Spleen (tissue), 11 donors: ENCODE results near the gene ADGRV1. TPM values are rescaled to one million over a fixed set of nuclear protein-coding genes. Genes with fewer than 3 reads are reported as not detected.

Experiments
- DNase-seq: peaks from one replicate; pipeline ENCODE4 v3.0.0-alpha.2; 2020
- H3K27ac ChIP-seq, 8 donors: fragments of 200-600 bp; sonication (generic) in 7 of 8; 1 replicate in 4 of 8; 2 replicates in 4 of 8; pipeline versions ENCODE4 v1.5.0 to v1.8.0; 2016 to 2021; ENCODE audit warnings: inconsistent platforms in 4 of 8, mild to moderate bottlenecking in 4 of 8, moderate library complexity in 1 of 8
- H3K27me3 ChIP-seq, 7 donors: fragments of 200-600 bp; sonication (generic) in 6 of 7; replicated peaks in 1 of 7; 1 replicate in 4 of 7; 2 replicates in 3 of 7; pipeline versions ENCODE4 v1.5.0 to v1.8.0; 2016 to 2021; ENCODE audit warnings: inconsistent platforms in 3 of 7, mild to moderate bottlenecking in 1 of 7
- H3K36me3 ChIP-seq, 6 donors: fragments of 200-600 bp; sonication (generic) in 5 of 6; 1 replicate in 4 of 6; 2 replicates in 2 of 6; pipeline versions ENCODE4 v1.5.0 to v1.8.0; 2016 to 2021; ENCODE audit warnings: inconsistent platforms in 2 of 6
- H3K4me1 ChIP-seq, 6 donors: fragments of 200-600 bp; sonication (generic) in 5 of 6; 1 replicate in 3 of 6; 2 replicates in 3 of 6; pipeline versions ENCODE4 v1.5.0 to v1.8.0; 2016 to 2021; ENCODE audit warnings: inconsistent platforms in 3 of 6
- H3K4me3 ChIP-seq, 8 donors: fragments of 200-600 bp; sonication (generic) in 7 of 8; 1 replicate in 4 of 8; 2 replicates in 4 of 8; pipeline versions ENCODE4 v1.5.0 to v1.8.0; 2016 to 2021; ENCODE audit warnings: inconsistent platforms in 4 of 8, mild to moderate bottlenecking in 4 of 8, moderate library complexity in 2 of 8
- H3K9me3 ChIP-seq, 8 donors: fragments of 200-600 bp; sonication (generic) in 7 of 8; 1 replicate in 4 of 8; 2 replicates in 4 of 8; pipeline versions ENCODE4 v1.5.0 to v1.8.0; 2016 to 2021; ENCODE audit warnings: inconsistent platforms in 4 of 8
- CTCF ChIP-seq, 11 experiments: fragments of 200-600 bp in 7 of 11; fragments of 450-650 bp in 4 of 11; sonication (generic) in 4 of 11; IDR thresholded peaks in 8 of 11; conservative IDR thresholded peaks in 3 of 11; 1 replicate in 7 of 11; 2 replicates in 4 of 11; pipeline versions ENCODE4 v1.4.0 to v1.8.0; 2016 to 2021; ENCODE audit warnings: antibody characterized with exemption in 11 of 11, inconsistent platforms in 4 of 11, mild to moderate bottlenecking in 1 of 11
- POLR2A ChIP-seq, 3 donors: fragments of 450-650 bp; IDR thresholded peaks; one replicate each; pipeline ENCODE4 v1.5.1; 2017; ENCODE audit warnings: antibody characterized with exemption in 3 of 3, mild to moderate bottlenecking in 1 of 3
- POLR2AphosphoS5 ChIP-seq, 3 donors: sonication (generic); formaldehyde crosslinking; IDR thresholded peaks; one replicate each; pipeline ENCODE4 v1.5.1; 2017; ENCODE audit warnings: antibody characterized with exemption in 3 of 3
- WGBS, 5 donors: extraction: QIAGEN DNeasy Blood & Tissue Kit in 3 of 5; methylation state at CpG; one replicate each; pipeline versions ENCODE4 v1.1.5 to v1.1.7; 2013 to 2018; 5-methylcytosine and 5-hydroxymethylcytosine counted together
- intact Hi-C: fragments of 100-400 bp; cut with DNase I; formaldehyde crosslinking; loops from one replicate; pipeline ENCODE4 v1.15.0; 2023; ENCODE audit warnings: low total_unique reads
- polyA plus RNA-seq, 3 donors: library from polyadenylated mRNA; stranded (reverse); fragments of 200-250 nt; gene quantifications; one replicate each; pipeline ENCODE4 v1.2.1, GENCODE V29; 2013
- total RNA-seq, 7 donors: library from RNA; depleted of rRNA in 3 of 7; stranded (reverse); fragments of >200 nt in 3 of 7; fragmentation: NEBNext Ultra II Directional in 4 of 7; extraction: Animal tissue kit (Norgen Biotek cat#: 25700) in 4 of 7; gene quantifications; one replicate each; pipeline versions ENCODE4 v1.1.0 to v1.2.1, GENCODE V29; 2016 to 2021
- donor health status: healthy with polysubstance abuse.
- donor health status: DM: no; HTN: no; CAD: no; lungs with moderate emphysema.
- donor health status: DM: no; HTN: no; CAD: no.
- donor health status: Bipolar disorder and iron deficiency.
- donor health status: healthy.
- donor health status: DM: no; HTN: no; CAD: no.
- donor health status: DM: yes; HTN: yes; CAD: no.

The ADGRV1 gene
- total and polyA plus RNA-seq, 10 donors: 0.08 to 0.69 (median 0.28) TPM; not detected in 3

GRCh38 chr5:91154338-91154737 is 595.7 kb downstream of the ADGRV1 start:
- Histone ChIP-seq H3K27ac (no peak overlapping the region), H3K9me3 (no peaks in the 10 kb centered on the region), H3K27me3 (no peaks in the 10 kb centered on the region), H3K4me1 (peaks cover 0 to 4% (median 0%) of the 10 kb centered on the region in 6 donors), H3K4me3 (no peak overlapping the region), H3K36me3 (no peaks in the 10 kb centered on the region)
- TF ChIP-seq POLR2A (IDR thresholded peaks at IDR 0.05) (no peak), POLR2AphosphoS5 (IDR thresholded peaks at IDR 0.05) (no peak), CTCF (IDR thresholded peaks at IDR 0.05 in 8 of 11, conservative IDR thresholded peaks at IDR 0.05 in 3 of 11) (no peak)
- DNase-seq: no peak
- intact Hi-C loops: no loop called here
- 82 to 97% (median 90%) methylated on average over 9 of the region's 9 CpGs for WGBS, 5 donors

GRCh38 chr5:91155274-91155673 is 596.7 kb downstream of the ADGRV1 start:
- WGBS, 5 donors: 92 to 100% (median 99%) methylated on average over 3 of the region's 3 CpGs
- Histone ChIP-seq H3K9me3 (no peaks in the 10 kb centered on the region), H3K4me3 (no peak overlapping the region), H3K36me3 (no peaks in the 10 kb centered on the region), H3K27ac (no peak overlapping the region), H3K4me1 (peaks cover 0 to 4% (median 0%) of the 10 kb centered on the region in 6 donors), H3K27me3 (no peaks in the 10 kb centered on the region)
- intact Hi-C loops: no loop called here
- no peak for DNase-seq
- TF ChIP-seq POLR2A (IDR thresholded peaks at IDR 0.05) (no peak), POLR2AphosphoS5 (IDR thresholded peaks at IDR 0.05) (no peak), CTCF (IDR thresholded peaks at IDR 0.05 in 8 of 11, conservative IDR thresholded peaks at IDR 0.05 in 3 of 11) (no peak)

GRCh38 chr5:91156242-91156641 is 597.6 kb downstream of the ADGRV1 start:
- H3K4me1 ChIP-seq: no peaks in the 10 kb centered on the region
- intact Hi-C loops: no loop called here
- WGBS, 5 donors: 76 to 85% (median 81%) methylated on average over 1 of the region's 1 CpG

GRCh38 chr5:91158011-91158410 is 599.4 kb downstream of the ADGRV1 start:
- H3K4me3 ChIP-seq: no peak overlapping the region
- no peak for DNase-seq
- H3K4me1 ChIP-seq: peaks cover 5 to 16% (median 11%) of the 10 kb centered on the region in 6 donors
- 89 to 100% (median 95%) methylated on average over 1 of the region's 1 CpG for WGBS, 5 donors
- intact Hi-C loops: no loop called here
- TF ChIP-seq CTCF (IDR thresholded peaks at IDR 0.05 in 8 of 11, conservative IDR thresholded peaks at IDR 0.05 in 3 of 11) (no peak), POLR2A (IDR thresholded peaks at IDR 0.05) (no peak), POLR2AphosphoS5 (IDR thresholded peaks at IDR 0.05) (no peak)
- H3K9me3 ChIP-seq: no peaks in the 10 kb centered on the region
- H3K27me3 ChIP-seq: no peaks in the 10 kb centered on the region
- H3K27ac ChIP-seq: no peak overlapping the region
- H3K36me3 ChIP-seq: no peaks in the 10 kb centered on the region

More at GRCh38 chr5:91156242-91156641, 597.6 kb downstream of the ADGRV1 start:
- Histone ChIP-seq H3K4me3 (no peak overlapping the region), H3K9me3 (no peaks in the 10 kb centered on the region), H3K27me3 (no peaks in the 10 kb centered on the region), H3K27ac (peak overlapping the region in 1 of 8 donors; percentile 5), H3K36me3 (no peaks in the 10 kb centered on the region)
- TF ChIP-seq POLR2AphosphoS5 (IDR thresholded peaks at IDR 0.05) (no peak), CTCF (IDR thresholded peaks at IDR 0.05 in 8 of 11, conservative IDR thresholded peaks at IDR 0.05 in 3 of 11) (no peak), POLR2A (IDR thresholded peaks at IDR 0.05) (no peak)
- DNase-seq: no peak
